ENCODE measurements around the gene GNAL. TPM values are rescaled to one million over a fixed set of nuclear protein-coding genes. Genes with fewer than 3 reads are reported as not detected.

The GNAL gene
- total and polyA plus RNA-seq, 2 of the 4 experiments (the other 2 are of a cell fraction), result 0.15 to 0.36 TPM

GRCh38 chr18:11736656-11737055, 47.6 kb downstream of the GNAL start:
- Histone ChIP-seq H3K56ac (ENCODE audit: extremely low read depth, insufficient read depth, low read length) (no peak overlapping the region), H3K4ac (ENCODE audit: low read depth, low read length) (no peak overlapping the region), H3K23ac (ENCODE audit: low read depth, low read length) (no peak overlapping the region), H3K79me1 (ENCODE audit: low read depth in 1 of 2, low read length in 2 of 2) (no peaks in the 10 kb centered on the region), H2BK20ac (ENCODE audit: low read depth, low read length) (no peak overlapping the region), H2AK5ac (ENCODE audit: low read depth, low read length) (no peak overlapping the region), H4K91ac (ENCODE audit: insufficient read depth, low read depth, low read length) (no peak overlapping the region), H3K27me3 (ENCODE audit: control insufficient read depth, insufficient read depth, low read length) (peaks cover 29% of the 10 kb centered on the region), H3K4me3 (ENCODE audit: insufficient read depth, low read depth, low read length) (no peak overlapping the region), H2AFZ (replicated peaks; ENCODE audit: low read length, poor library complexity) (no peak overlapping the region), H3K9ac (ENCODE audit: low read depth, low read length) (no peak overlapping the region), H2BK120ac (ENCODE audit: low read depth, low read length) (no peak overlapping the region), H3K9me1 (ENCODE audit: insufficient read depth, low read length) (no peaks in the 10 kb centered on the region), H3K4me2 (ENCODE audit: low read depth, low read length) (no peak overlapping the region), H2AK9ac (replicated peaks; ENCODE audit: low read depth, low read length, poor library complexity) (no peak overlapping the region), H2BK15ac (ENCODE audit: low read depth, low read length) (no peak overlapping the region), H3K36me3 (ENCODE audit: control insufficient read depth, insufficient read depth, low read length) (no peaks in the 10 kb centered on the region), H4K5ac (ENCODE audit: low read depth, low read length) (no peak overlapping the region), H4K8ac (ENCODE audit: low read depth in 2 of 2, low read length in 2 of 2) (no peak overlapping the region), H3K27ac (ENCODE audit: insufficient read depth, low read length) (no peak overlapping the region), H3K14ac (replicated peaks; ENCODE audit: low read depth, low read length) (no peak overlapping the region), H3K4me1 (ENCODE audit: control insufficient read depth, insufficient read depth, low read length) (no peaks in the 10 kb centered on the region), H3K9me3 (ENCODE audit: control insufficient read depth, insufficient read depth, low read length) (no peaks in the 10 kb centered on the region), H3K18ac (ENCODE audit: low read depth, low read length) (no peak overlapping the region), H2BK5ac (ENCODE audit: low read depth, low read length, poor library complexity, severe bottlenecking) (no peak overlapping the region), H4K20me1 (ENCODE audit: insufficient read depth, low read length) (no peaks in the 10 kb centered on the region)
- intact Hi-C loops (cut with micrococcal nuclease), result loop anchor here (10.0 kb wide), 1 partner anchor 378 kb away; no protein-coding TSS in a partner anchor
- ChIA-PET POLR2A (ENCODE audit: unreplicated experiment) (no interaction called here), CTCF (interaction anchor here (1.0 to 1.4 kb wide), 2 partner anchors 258 to 303 kb away, joined by 4 to 5 read pairs; no protein-coding TSS in a partner anchor)
- peak; percentile 26 for DNase-seq
- dilution Hi-C loops (cut with HindIII; ENCODE audit: low sequenced_read_pairs, unreplicated experiment), result no loop called here
- ATAC-seq (ENCODE audit: low read depth), result 0 out of 2 replicates have a peak, but pooled peaks have one; percentile 38
- no TSS peak for BruUV-seq (replicated peaks)
- TF ChIP-seq NFE2L2 (IDR thresholded peaks at IDR 0.05; ENCODE audit: low read depth, low read length) (no peak), CHD1 (IDR thresholded peaks at IDR 0.05; ENCODE audit: low read depth, low read length) (no peak), RAD21 (IDR thresholded peaks at IDR 0.05; ENCODE audit: low read length) (no peak), USF2 (IDR thresholded peaks at IDR 0.05; ENCODE audit: low read depth, low read length) (no peak), ELK1 (IDR thresholded peaks at IDR 0.05; ENCODE audit: borderline replicate concordance, low read depth, low read length) (no peak), RFX5 (IDR thresholded peaks at IDR 0.05; ENCODE audit: low read depth, low read length) (no peak), MAZ (IDR thresholded peaks at IDR 0.05; ENCODE audit: borderline replicate concordance, low read depth, low read length) (no peak), FOS (IDR thresholded peaks at IDR 0.05; ENCODE audit: low read depth, low read length) (no peak), POLR2A (IDR thresholded peaks at IDR 0.05; ENCODE audit: low read depth, low read length) (no peak), MAFK (IDR thresholded peaks at IDR 0.05; ENCODE audit: low read depth, low read length) (no peak), SMC3 (IDR thresholded peaks at IDR 0.05; ENCODE audit: low read depth, low read length) (no peak), CTCF (conservative IDR thresholded peaks at IDR 0.05; ENCODE audit: low read depth, low read length) (no peak), BHLHE40 (IDR thresholded peaks at IDR 0.05; ENCODE audit: low read depth, low read length) (no peak), MXI1 (IDR thresholded peaks at IDR 0.05; ENCODE audit: borderline replicate concordance, low read depth, low read length) (no peak), CEBPB (IDR thresholded peaks at IDR 0.05; ENCODE audit: low read depth, low read length) (no peak), RCOR1 (IDR thresholded peaks at IDR 0.05; ENCODE audit: insufficient replicate concordance, low read length) (no peak)
- in situ Hi-C loops (cut with MboI; ENCODE audit: low sequenced_read_pairs), result no loop called here
- WGBS, 2 experiments (ENCODE audit: extremely low coverage in 2 of 2, insufficient read length in 1 of 2), result no CpG with 5 or more reads among the region's 1 CpG
